Renal pelvis (tissue), 12 donors: ENCODE data around the gene NOTCH2. TPM values are rescaled to one million over a fixed set of nuclear protein-coding genes. Genes with fewer than 3 reads are reported as not detected.
"Not testable (repeated sequence)": the region's sequence is repeated elsewhere in the genome, so short reads cannot be mapped to it uniquely, and the experiment has no call there.

ENCODE experiments used
- DNase-seq: peaks from one replicate; pipeline ENCODE4 v3.0.0-alpha.2; 2013
- long read RNA-seq, 16 experiments: transcript quantifications; one replicate each; lab custom pipeline, GENCODE V29; 2026
- polyA plus RNA-seq, 3 donors: library from polyadenylated mRNA; unstranded; fragments of 120-200 nt; gene quantifications; one replicate each; pipeline ENCODE4 v1.2.1, GENCODE V29; 2013; ENCODE audit not compliant: insufficient read length in 3 of 3

The NOTCH2 gene
- 100 to 1,000 TPM; 138 to 158 (median 144) TPM for polyA plus RNA-seq
- long read RNA-seq, donor 1, full-length matches to known transcripts: 1 of 24 reads
- long read RNA-seq, donor 1, partial matches to known transcripts: 23 of 24 reads
- long read RNA-seq, donor 1, other reads (novel, unspliced or antisense): 0 of 24 reads
- long read RNA-seq, donor 2, full-length matches to known transcripts: 3 of 48 reads
- long read RNA-seq, donor 2, partial matches to known transcripts: 45 of 48 reads
- long read RNA-seq, donor 2, other reads (novel, unspliced or antisense): 0 of 48 reads
- long read RNA-seq, donor 3, partial matches to known transcripts: 19 of 19 reads
- long read RNA-seq, donor 3, other reads (novel, unspliced or antisense): 0 of 19 reads
- long read RNA-seq, donor 4, full-length matches to known transcripts: 3 of 32 reads
- long read RNA-seq, donor 4, partial matches to known transcripts: 29 of 32 reads
- long read RNA-seq, donor 4, other reads (novel, unspliced or antisense): 0 of 32 reads
- long read RNA-seq, donor 5: 0 reads
- long read RNA-seq, donor 6, full-length matches to known transcripts: 5 of 118 reads
- long read RNA-seq, donor 6, partial matches to known transcripts: 113 of 118 reads
- long read RNA-seq, donor 6, other reads (novel, unspliced or antisense): 0 of 118 reads
- long read RNA-seq, donor 7, full-length matches to known transcripts: 5 of 23 reads
- long read RNA-seq, donor 7, partial matches to known transcripts: 18 of 23 reads
- long read RNA-seq, donor 7, other reads (novel, unspliced or antisense): 0 of 23 reads
- long read RNA-seq, donor 8, full-length matches to known transcripts: 3 of 76 reads
- long read RNA-seq, donor 8, partial matches to known transcripts: 73 of 76 reads
- long read RNA-seq, donor 8, other reads (novel, unspliced or antisense): 0 of 76 reads
- long read RNA-seq, donor 9, full-length matches to known transcripts: 4 of 64 reads
- long read RNA-seq, donor 9, partial matches to known transcripts: 60 of 64 reads
- long read RNA-seq, donor 9, other reads (novel, unspliced or antisense): 0 of 64 reads
- long read RNA-seq, donor 10, full-length matches to known transcripts: 4 of 67 reads
- long read RNA-seq, donor 10, partial matches to known transcripts: 63 of 67 reads
- long read RNA-seq, donor 10, other reads (novel, unspliced or antisense): 0 of 67 reads
- long read RNA-seq, donor 11, full-length matches to known transcripts: 4 of 15 reads
- long read RNA-seq, donor 11, partial matches to known transcripts: 11 of 15 reads
- long read RNA-seq, donor 11, other reads (novel, unspliced or antisense): 0 of 15 reads
- long read RNA-seq, donor 12, full-length matches to known transcripts: 3 of 90 reads
- long read RNA-seq, donor 12, partial matches to known transcripts: 87 of 90 reads
- long read RNA-seq, donor 12, other reads (novel, unspliced or antisense): 0 of 90 reads
- long read RNA-seq, donor 13, partial matches to known transcripts: 10 of 10 reads
- long read RNA-seq, donor 13, other reads (novel, unspliced or antisense): 0 of 10 reads
- long read RNA-seq, donor 14: 0 reads
- long read RNA-seq, donor 15, full-length matches to known transcripts: 3 of 87 reads
- long read RNA-seq, donor 15, partial matches to known transcripts: 84 of 87 reads
- long read RNA-seq, donor 15, other reads (novel, unspliced or antisense): 0 of 87 reads
- long read RNA-seq, donor 16, partial matches to known transcripts: 32 of 33 reads
- long read RNA-seq, donor 16, other reads (novel, unspliced or antisense): 0 of 33 reads

DNA sequence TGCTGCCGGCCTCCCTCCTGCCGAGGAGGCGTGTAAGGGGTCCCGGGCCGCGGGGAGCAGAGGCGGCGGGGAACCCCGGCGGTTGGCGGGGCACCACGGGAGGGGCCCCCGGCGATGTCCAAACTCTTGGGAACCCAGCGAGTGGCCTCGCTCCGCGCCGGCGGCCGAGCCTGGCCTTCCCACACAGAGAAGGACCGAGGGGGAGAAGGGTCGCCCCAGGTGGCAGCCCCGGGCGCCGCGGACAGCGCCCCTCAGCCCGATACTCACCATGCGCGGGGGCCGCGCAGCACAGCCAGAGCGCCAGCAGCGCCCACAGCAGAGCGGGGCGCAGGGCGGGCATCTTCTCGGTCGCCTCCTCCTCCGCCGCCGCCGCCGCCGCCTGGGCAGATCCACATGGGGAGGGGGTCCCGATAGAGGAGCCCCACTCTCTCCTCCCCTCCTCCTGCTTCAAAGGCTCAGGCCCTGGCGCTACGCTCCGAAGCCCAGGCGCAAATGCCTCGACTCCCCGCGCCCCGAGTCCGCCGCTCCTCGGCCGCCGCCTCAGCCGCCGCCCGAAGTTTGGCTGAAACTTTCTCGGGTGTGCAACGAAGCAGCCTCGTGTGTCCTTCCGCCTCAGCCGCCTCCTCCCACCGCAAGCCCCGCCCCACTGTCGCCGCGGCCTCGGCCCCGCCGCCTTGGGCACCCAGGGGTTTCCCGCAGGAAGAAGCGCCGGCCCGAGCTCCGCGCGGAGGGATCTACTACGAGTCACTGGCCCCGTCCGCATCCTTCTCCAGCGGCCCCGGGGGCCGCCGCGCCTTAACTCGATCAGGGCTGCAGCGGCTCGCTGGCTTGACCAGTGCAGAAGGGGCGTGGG lies at the start of gene NOTCH2:
Gene NOTCH2 (minus strand): TSS at position 596 of the 853 bp plus-strand sequence. CDS start 256 bp downstream, at position 340.
- DNase-seq: peak; percentile 16

DNA sequence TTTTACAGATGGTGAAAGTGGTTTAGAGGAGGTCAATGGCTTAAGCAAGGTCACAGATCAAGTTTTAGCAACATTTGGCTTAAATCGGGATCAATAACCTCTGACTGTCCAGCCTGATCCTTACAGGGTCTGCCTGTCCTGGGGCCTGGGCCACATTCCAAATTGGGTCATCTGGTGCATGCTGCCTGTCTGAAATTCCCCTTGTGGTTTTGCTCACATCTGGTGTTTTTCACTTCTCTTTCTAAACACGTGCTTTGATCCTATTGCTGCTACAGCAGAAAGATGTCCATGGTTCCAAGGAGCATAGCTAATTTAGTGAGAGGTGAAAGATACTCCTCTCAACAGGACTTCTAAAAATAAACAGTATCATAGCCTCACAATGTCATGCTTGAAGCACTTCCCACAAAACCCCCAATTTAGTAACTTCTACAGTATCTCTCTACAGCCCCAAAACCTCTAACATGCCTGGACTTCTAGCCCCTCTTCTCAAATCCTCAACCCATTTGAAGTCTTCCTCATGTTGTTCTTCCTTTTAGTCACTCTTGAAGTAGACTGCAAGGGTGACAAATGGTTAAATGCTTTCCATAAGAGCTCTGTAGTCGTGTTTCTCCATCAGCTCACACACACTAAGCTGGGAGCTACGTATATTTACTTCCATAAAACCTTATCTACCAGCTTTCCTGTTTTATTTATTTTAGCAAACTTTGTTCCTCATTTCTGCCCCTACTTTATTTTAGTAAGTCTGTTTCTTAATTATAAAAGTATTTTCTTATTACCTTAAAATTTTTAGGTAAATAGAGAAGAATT lies 48.1 kb upstream of the NOTCH2 start:
- not testable (repeated sequence) for DNase-seq

DNA sequence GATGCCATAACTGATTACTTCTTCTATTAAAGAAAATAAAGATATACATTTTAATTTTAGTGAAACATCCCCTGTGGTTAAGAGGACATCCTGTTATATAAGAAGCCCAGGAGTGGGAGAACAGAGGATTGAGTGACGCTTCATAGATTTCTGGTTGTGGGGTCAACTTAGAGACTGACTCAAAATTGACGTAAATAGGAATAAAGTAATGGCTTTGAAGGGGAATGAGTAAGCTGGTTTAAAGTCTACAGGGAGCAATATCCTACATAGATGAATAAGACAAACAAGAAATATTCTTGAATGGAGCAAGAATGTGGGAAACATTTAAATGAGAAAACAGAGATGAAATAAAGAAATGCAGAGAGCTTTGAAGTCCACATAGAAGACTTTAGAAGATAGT lies 46.6 kb upstream of the NOTCH2 start:
- DNase-seq: not testable (repeated sequence)

- DNase-seq: not testable (repeated sequence)
Observed at GRCh38 chr1:120113134-120113533, 43.7 kb upstream of the NOTCH2 start.

DNA sequence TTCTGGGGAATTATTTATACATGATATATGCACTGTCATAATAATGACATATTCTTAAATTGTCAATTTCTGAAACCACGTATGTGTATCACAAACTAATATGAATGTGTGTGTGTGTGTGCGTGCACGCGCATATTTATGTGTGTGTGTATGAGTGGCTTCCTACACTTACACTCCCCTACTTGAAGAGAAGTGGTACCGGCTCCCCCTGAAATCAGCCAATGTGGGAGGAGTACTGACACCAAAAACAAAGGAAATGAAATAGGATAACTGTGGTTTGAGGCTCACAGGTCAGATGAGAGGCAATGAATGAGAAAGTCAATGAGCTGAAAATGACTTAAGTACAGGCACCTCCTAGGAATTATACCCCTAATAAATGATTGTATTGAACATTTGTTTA lies 42.8 kb upstream of the NOTCH2 start:
- not testable (repeated sequence) for DNase-seq

GRCh38 chr1:120111771-120112170 lies 42.3 kb upstream of the NOTCH2 start:
- not testable (repeated sequence) for DNase-seq

GRCh38 chr1:120111008-120111407 lies 41.5 kb upstream of the NOTCH2 start:
- not testable (repeated sequence) for DNase-seq

DNA sequence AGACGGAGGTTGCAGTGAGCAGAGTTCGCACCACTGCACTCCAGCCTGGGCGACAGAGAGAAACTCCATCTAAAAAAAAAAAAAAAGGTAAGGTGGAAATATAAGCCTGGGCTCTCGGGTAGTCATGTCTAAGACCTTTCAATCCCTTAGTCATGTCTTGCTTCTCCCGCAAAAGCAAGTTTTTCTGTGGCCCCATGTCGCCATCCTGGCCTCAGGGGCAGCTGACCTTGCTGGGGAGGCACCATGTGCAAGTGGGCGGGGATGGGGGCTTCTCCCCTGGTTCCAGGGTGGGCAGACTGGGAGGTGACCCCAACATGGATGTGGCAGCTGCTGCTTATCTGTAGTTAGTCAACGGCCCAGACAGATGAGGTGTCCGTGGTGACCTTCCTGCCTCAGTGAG lies 40.2 kb upstream of the NOTCH2 start:
- not testable (repeated sequence) for DNase-seq

- not testable (repeated sequence) for DNase-seq
Observed at GRCh38 chr1:120109180-120109579, 39.7 kb upstream of the NOTCH2 start.

GRCh38 chr1:120105288-120105687 lies 35.8 kb upstream of the NOTCH2 start:
- DNase-seq: not testable (repeated sequence)

DNA sequence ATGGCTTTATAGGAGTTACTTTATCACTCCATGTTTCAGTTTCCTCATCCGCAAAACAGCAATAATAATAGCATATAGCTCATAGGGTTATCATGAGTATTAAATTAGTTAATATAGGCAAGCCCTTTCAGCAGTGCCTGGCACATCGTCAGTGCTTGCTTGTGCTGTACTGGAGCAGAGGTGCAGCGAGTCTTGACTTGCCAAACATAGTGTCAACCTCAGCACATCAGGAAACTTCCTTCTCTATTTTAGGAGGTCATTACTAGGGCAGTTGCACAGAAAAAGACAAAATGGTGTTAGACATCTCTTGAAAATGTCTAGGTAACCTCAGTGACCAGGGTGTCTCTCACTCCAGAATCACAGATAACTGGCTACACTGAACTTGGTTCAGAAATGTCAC lies 34.3 kb upstream of the NOTCH2 start:
- DNase-seq: not testable (repeated sequence)

DNA sequence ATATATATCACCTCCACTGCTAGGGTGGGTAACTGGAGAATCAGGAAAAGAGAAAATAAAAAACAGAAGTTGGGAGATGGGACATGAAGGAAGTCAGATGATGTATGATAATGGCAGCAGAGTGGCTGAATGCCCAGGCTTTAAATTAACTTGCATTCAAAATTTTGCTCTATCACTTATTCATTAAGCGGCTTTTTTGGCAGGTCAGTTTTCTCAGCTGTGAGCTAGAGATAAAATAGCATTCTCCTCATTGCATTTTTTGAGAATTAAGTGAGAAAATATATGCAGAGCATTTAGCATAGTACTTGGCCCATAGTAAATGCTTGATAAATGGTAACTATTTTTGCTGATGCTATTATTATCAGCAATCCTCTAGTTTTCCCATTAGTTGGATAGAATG lies 32.1 kb upstream of the NOTCH2 start:
- not testable (repeated sequence) for DNase-seq

- not testable (repeated sequence) for DNase-seq
Observed at GRCh38 chr1:120100590-120100989, 31.1 kb upstream of the NOTCH2 start.

GRCh38 chr1:120098986-120099759 lies 29.7 kb upstream of the NOTCH2 start:
- not testable (repeated sequence) for DNase-seq

GRCh38 chr1:120096981-120097545 lies 27.6 kb upstream of the NOTCH2 start:
- DNase-seq: not testable (repeated sequence)

GRCh38 chr1:120093548-120094181 lies 24.2 kb upstream of the NOTCH2 start:
- not testable (repeated sequence) for DNase-seq
